ENCODE measurements around the gene AJM1.
"Not testable (repeated sequence)": the region's sequence is repeated elsewhere in the genome, so short reads cannot be mapped to it uniquely, and the experiment has no call there.

Gene AJM1

DNA sequence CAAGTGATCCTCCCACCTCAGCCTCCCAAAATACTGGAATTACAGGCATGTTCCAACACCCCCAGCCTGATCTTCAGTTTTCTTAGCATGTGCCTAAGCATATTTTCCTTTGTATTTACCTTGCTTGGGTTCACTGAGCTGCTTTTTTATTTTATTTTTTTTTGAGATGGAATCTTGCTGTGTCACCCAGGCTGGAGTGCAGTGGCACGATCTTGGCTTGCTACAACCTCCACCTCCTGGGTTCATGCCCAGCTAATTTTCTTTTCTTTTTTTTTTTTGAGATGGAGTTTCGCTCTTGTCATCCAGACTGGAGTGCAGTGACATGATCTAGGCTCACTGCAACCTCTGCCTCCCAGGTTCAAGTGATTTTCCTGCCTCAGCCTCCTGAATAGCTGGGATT, 27.3 kb downstream of the AJM1 start:
- not testable (repeated sequence) for DNase-seq (ENCODE audit: low read depth, low spot score)

- no peak for DNase-seq (ENCODE audit: low read depth, low spot score)
Observed at GRCh38 chr9:136875155-136875554, 32.9 kb downstream of the AJM1 start.

- no peak for DNase-seq (ENCODE audit: low read depth, low spot score)
Observed at GRCh38 chr9:136876476-136876875, 34.2 kb downstream of the AJM1 start.

GRCh38 chr9:136880651-136881050, 38.4 kb downstream of the AJM1 start:
- DNase-seq (ENCODE audit: low read depth, low spot score) = no peak

GRCh38 chr9:136881691-136882108, 39.4 kb downstream of the AJM1 start:
- DNase-seq (ENCODE audit: low read depth, low spot score) = peak; percentile 85

- peak; percentile 75 for DNase-seq (ENCODE audit: low read depth, low spot score)
Observed at GRCh38 chr9:136882109-136882946, 40.0 kb downstream of the AJM1 start.

- DNase-seq (ENCODE audit: low read depth, low spot score) = not testable (repeated sequence)
Observed at GRCh38 chr9:136882947-136883283, 40.6 kb downstream of the AJM1 start.

DNA sequence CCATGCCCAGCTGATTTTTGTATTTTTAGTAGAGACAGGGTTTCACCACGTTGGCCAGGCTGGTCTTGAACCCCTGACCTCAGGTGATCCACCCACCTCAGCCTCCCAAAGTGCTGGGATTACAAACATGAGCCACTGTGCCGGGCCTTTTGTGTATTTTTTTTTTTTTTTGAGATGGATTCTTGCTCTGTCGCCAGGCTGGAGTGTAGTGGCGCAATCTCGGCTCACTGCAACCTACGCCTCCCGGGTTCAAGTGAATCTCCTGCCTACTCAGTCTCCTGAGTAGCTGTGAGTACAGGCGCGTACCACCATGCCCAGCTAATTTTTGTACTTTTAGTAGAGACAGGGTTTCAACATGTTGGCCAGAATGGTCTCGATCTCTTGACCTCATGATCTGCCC, 41.4 kb downstream of the AJM1 start:
- DNase-seq (ENCODE audit: low read depth, low spot score) = not testable (repeated sequence)

DNA sequence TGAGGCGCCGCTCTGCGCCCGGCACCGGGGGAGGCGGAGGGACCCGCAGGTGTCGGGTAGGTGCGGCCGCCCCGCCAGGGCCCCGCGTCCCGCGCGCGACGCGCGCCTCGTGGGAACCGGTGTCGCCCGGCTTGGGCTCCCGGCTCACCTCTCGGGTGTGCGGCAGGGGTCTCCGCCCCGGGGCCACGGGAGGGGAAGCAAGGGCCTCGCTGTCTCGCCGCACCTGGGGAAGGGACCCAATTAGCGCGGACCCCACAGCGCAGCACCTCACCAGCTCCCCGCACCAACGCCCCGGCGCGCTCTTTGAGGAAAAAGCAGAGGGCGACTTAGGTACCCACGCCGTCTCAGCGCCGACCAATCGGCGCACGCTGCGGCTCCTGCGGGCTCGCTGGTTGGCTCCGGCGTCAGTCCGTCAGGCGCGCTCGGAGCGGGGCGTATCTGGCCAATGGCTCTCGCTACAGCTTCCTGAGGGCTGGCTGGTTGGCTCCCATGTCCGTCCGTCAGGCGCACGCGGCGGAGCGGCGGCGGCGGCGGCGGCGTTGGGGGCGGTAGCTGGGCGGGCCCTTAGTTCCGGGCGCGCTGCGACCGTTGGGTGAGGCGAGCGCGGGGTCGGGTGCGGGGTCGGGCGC, 43.8 kb downstream of the AJM1 start, which contains the start of gene TRAF2:
TRAF2 (plus strand) TSS at position 567 of the 629 bp plus-strand sequence. CDS start 12,225 bp downstream, outside the sequence.
- DNase-seq (ENCODE audit: low read depth, low spot score) = peak; percentile 100

DNA sequence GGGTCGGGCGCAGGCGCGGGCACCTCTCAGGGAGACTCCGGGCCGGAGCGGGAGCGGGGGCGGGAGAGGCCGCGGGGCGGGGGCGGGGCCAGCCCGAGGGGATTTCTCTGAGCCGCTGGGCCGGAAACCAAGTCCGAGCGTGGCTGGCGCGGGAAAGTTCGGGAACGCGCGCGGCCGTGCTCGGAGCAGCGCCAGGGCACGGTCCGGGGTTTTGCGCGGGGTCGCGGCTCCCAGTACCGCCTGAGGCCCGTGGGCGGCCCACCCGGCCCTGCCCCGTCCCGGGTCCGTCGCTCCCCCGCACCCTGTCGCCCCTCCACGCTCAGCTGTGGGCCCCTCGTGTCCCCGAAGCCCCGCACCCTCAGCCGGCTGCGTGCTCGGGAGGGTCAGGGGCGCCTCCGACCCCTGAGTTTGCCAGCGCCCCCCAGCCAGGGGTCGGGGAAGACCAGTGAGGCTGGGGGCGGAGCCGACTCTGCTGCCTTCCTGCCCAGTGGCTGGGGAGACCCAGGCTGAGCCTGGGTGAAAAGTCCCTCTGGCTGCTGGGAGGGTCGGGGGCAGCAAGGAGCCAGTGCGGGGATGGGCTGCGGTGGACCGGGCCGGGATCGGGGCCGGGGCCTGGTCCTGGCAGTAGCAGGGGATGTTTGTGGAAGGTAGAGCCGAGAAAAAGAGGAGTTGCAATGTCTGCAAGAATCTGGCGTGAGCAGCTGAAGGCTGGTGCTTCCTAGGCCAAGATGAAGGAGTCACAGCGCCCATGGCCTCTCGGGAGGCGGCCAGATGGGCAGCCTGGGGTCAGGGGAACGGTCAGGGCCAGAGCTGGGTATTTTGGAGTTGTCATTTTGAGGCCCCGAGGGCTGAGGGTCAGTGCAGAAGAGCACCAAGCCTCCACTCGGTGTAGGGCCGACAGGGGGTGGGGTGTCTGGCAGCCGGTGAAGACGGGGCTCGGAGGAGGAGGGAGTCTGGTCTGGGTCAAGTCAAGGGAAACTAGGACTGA, 44.6 kb downstream of the AJM1 start:
- DNase-seq (ENCODE audit: low read depth, low spot score) = peak; percentile 54

- DNase-seq (ENCODE audit: low read depth, low spot score) = no peak
Observed at GRCh38 chr9:136888454-136888853, 46.2 kb downstream of the AJM1 start.

- DNase-seq (ENCODE audit: low read depth, low spot score) = no peak
Observed at GRCh38 chr9:136889858-136890257, 47.6 kb downstream of the AJM1 start.

- no peak for DNase-seq (ENCODE audit: low read depth, low spot score)
Observed at GRCh38 chr9:136890661-136891060, 48.4 kb downstream of the AJM1 start.
